Mesothelial cell of epicardium (in vitro differentiated cells): ENCODE results near the gene THSD4. TPM values are rescaled to one million over a fixed set of nuclear protein-coding genes. Genes with fewer than 3 reads are reported as not detected.

ENCODE experiments used
- DNase-seq, 2 experiments: peaks; one replicate each; pipeline ENCODE4 v3.0.0; 2021; ENCODE audit warnings: low spot score in 2 of 2; ENCODE audit not compliant: unreplicated experiment in 2 of 2
- H3K27ac Mint-ChIP-seq: 2 replicates; pipeline ENCODE4 v1.8.0; 2021; ENCODE audit warnings: mixed read lengths
- H3K27me3 Mint-ChIP-seq: 2 replicates; pipeline ENCODE4 v1.8.0; 2021; ENCODE audit warnings: low read depth, mixed read lengths
- H3K36me3 Mint-ChIP-seq: 2 replicates; pipeline ENCODE4 v1.8.0; 2021; ENCODE audit warnings: mixed read lengths
- H3K4me1 Mint-ChIP-seq: 2 replicates; pipeline ENCODE4 v1.8.0; 2021; ENCODE audit warnings: mixed read lengths
- H3K4me3 Mint-ChIP-seq: 2 replicates; pipeline ENCODE4 v1.8.0; 2021; ENCODE audit warnings: mild to moderate bottlenecking, moderate library complexity, mixed read lengths
- H3K9me3 Mint-ChIP-seq: 2 replicates; pipeline ENCODE4 v1.8.0; 2021; ENCODE audit warnings: mixed read lengths
- CTCF ChIP-seq: fragments of 200-600 bp; sonication (generic); IDR thresholded peaks from one replicate; pipeline ENCODE4 v1.5.0; 2021; ENCODE audit warnings: antibody characterized with exemption; ENCODE audit not compliant: unreplicated experiment
- total RNA-seq: library from RNA; stranded (reverse); gene quantifications from 3 replicates; pipeline ENCODE4 v1.2.1, GENCODE V29; 2021

Gene THSD4
- total RNA-seq, 1 donor from 2014 or later, result 93.9 TPM

GRCh38 chr15:71822890-71823630, 707.8 kb downstream of the THSD4 start:
- TF ChIP-seq CTCF, result no peak
- H3K36me3 Mint-ChIP-seq, result peaks cover 65% of the 10 kb centered on the region
- peaks cover 24% of the 10 kb centered on the region for H3K9me3 Mint-ChIP-seq
- peak overlapping the region; percentile 76 for H3K27ac Mint-ChIP-seq
- H3K4me1 Mint-ChIP-seq, result peaks cover 14% of the 10 kb centered on the region
- DNase-seq, result no peak
- H3K27me3 Mint-ChIP-seq, result no peaks in the 10 kb centered on the region
- H3K4me3 Mint-ChIP-seq, result no peak overlapping the region

- no peak overlapping the region for H3K4me3 Mint-ChIP-seq
- peaks cover 66% of the 10 kb centered on the region for H3K36me3 Mint-ChIP-seq
- H3K9me3 Mint-ChIP-seq, result peaks cover 20% of the 10 kb centered on the region
- peaks cover 14% of the 10 kb centered on the region for H3K4me1 Mint-ChIP-seq
- H3K27ac Mint-ChIP-seq, result peak overlapping the region; percentile 77
- no peaks in the 10 kb centered on the region for H3K27me3 Mint-ChIP-seq
- TF ChIP-seq CTCF, result no peak
- no peak for DNase-seq
Measured at GRCh38 chr15:71823801-71824200, 708.5 kb downstream of the THSD4 start.

GRCh38 chr15:71825021-71825730, 709.9 kb downstream of the THSD4 start:
- no peak overlapping the region for H3K27ac Mint-ChIP-seq
- TF ChIP-seq CTCF, result no peak
- H3K4me3 Mint-ChIP-seq, result no peak overlapping the region
- H3K9me3 Mint-ChIP-seq, result peaks cover 17% of the 10 kb centered on the region
- H3K36me3 Mint-ChIP-seq, result peaks cover 72% of the 10 kb centered on the region
- DNase-seq, result no peak
- peaks cover 14% of the 10 kb centered on the region for H3K4me1 Mint-ChIP-seq
- H3K27me3 Mint-ChIP-seq, result no peaks in the 10 kb centered on the region

- no peak for DNase-seq
- H3K36me3 Mint-ChIP-seq, result peaks cover 66% of the 10 kb centered on the region
- H3K27ac Mint-ChIP-seq, result no peak overlapping the region
- peaks cover 16% of the 10 kb centered on the region for H3K4me1 Mint-ChIP-seq
- no peak overlapping the region for H3K4me3 Mint-ChIP-seq
- no peak for TF ChIP-seq CTCF
- H3K27me3 Mint-ChIP-seq, result no peaks in the 10 kb centered on the region
- peaks cover 9% of the 10 kb centered on the region for H3K9me3 Mint-ChIP-seq
Measured at GRCh38 chr15:71826196-71826595, 710.9 kb downstream of the THSD4 start.

- H3K4me1 Mint-ChIP-seq, result peaks cover 5% of the 10 kb centered on the region
- no peak overlapping the region for H3K27ac Mint-ChIP-seq
- no peak overlapping the region for H3K4me3 Mint-ChIP-seq
- no peak for TF ChIP-seq CTCF
- no peaks in the 10 kb centered on the region for H3K27me3 Mint-ChIP-seq
- no peak for DNase-seq
- H3K36me3 Mint-ChIP-seq, result peaks cover 38% of the 10 kb centered on the region
- H3K9me3 Mint-ChIP-seq, result no peaks in the 10 kb centered on the region
Measured at GRCh38 chr15:71830981-71831380, 715.7 kb downstream of the THSD4 start.

Other genes starting within 250 kb of the THSD4 start
- gene THAP10, start 223.0 kb upstream of the THSD4 start, total RNA-seq, result 2.3 to 3.6 TPM (median 2.9 TPM) in 3 replicates
- gene LRRC49, start 222.6 kb upstream of the THSD4 start, total RNA-seq, result 21.2 to 25.5 TPM (median 24.2 TPM) in 3 replicates